Liver (tissue), 9 donors: Measurements from ENCODE around the gene SEMA3E. TPM values are rescaled to one million over a fixed set of nuclear protein-coding genes. Genes with fewer than 3 reads are reported as not detected.
A peak's percentile ranks its signal among the peaks of the same experiment; 100 is the strongest.

ENCODE experiments used
- DNase-seq: peaks from one replicate; pipeline ENCODE4 v3.0.0-alpha.2; 2017; ENCODE audit warnings: low spot score
- H3K27ac ChIP-seq, 2 donors: one replicate each; pipeline ENCODE4 v1.7.0; 2013; ENCODE audit warnings: inconsistent platforms in 2 of 2, low read length in 2 of 2, control low read depth in 1 of 2, low read depth in 1 of 2, mild to moderate bottlenecking in 1 of 2
- H3K27me3 ChIP-seq, 4 donors: one replicate each; pipeline versions ENCODE4 v1.6.1 to v1.7.0; 2013; ENCODE audit warnings: low read length in 3 of 4, inconsistent platforms in 1 of 4, mild to moderate bottlenecking in 1 of 4, moderate library complexity in 1 of 4; ENCODE audit not compliant: control insufficient read depth in 4 of 4, insufficient read depth in 4 of 4
- H3K36me3 ChIP-seq, 4 donors: one replicate each; pipeline versions ENCODE4 v1.6.1 to v1.7.0; 2013; ENCODE audit warnings: low read length in 3 of 4, mild to moderate bottlenecking in 3 of 4, low read depth in 1 of 4, moderate library complexity in 1 of 4; ENCODE audit not compliant: control insufficient read depth in 4 of 4, insufficient read depth in 3 of 4
- H3K4me1 ChIP-seq, 4 donors: one replicate each; pipeline versions ENCODE4 v1.6.1 to v1.7.0; 2013; ENCODE audit warnings: low read length in 3 of 4, mild to moderate bottlenecking in 3 of 4, moderate library complexity in 1 of 4; ENCODE audit not compliant: control insufficient read depth in 4 of 4, insufficient read depth in 4 of 4
- H3K4me3 ChIP-seq, 3 donors: one replicate each; pipeline versions ENCODE4 v1.6.1 to v1.7.0; 2013; ENCODE audit warnings: low read length in 3 of 3, control low read depth in 1 of 3, low read depth in 1 of 3, mild to moderate bottlenecking in 1 of 3
- H3K9ac ChIP-seq, 2 donors: one replicate each; pipeline ENCODE4 v1.7.0; 2013; ENCODE audit warnings: low read length in 2 of 2, mild to moderate bottlenecking in 2 of 2, moderate library complexity in 2 of 2, control low read depth in 1 of 2, low read depth in 1 of 2
- H3K9me3 ChIP-seq, 4 donors: one replicate each; pipeline versions ENCODE4 v1.6.1 to v1.7.0; 2013; ENCODE audit warnings: low read length in 3 of 4; ENCODE audit not compliant: control insufficient read depth in 4 of 4
- FOXA2 ChIP-seq: IDR thresholded peaks from 2 replicates; pipeline ENCODE4 v1.6.1; 2016; ENCODE audit warnings: antibody characterized with exemption
- HNF4G ChIP-seq: IDR thresholded peaks from 2 replicates; pipeline ENCODE4 v1.6.1; 2016; ENCODE audit warnings: antibody characterized with exemption
- NR2F2 ChIP-seq: IDR thresholded peaks from 2 replicates; pipeline ENCODE4 v1.6.1; 2016; ENCODE audit warnings: antibody characterized with exemption
- RAD21 ChIP-seq, 2 donors: IDR thresholded peaks; 2 replicates each; pipeline ENCODE4 v1.6.1; 2016; ENCODE audit warnings: antibody characterized with exemption in 2 of 2, mild to moderate bottlenecking in 2 of 2
- RXRA ChIP-seq, 2 donors: IDR thresholded peaks; 2 replicates each; pipeline ENCODE4 v1.6.1; 2017 to 2018; ENCODE audit warnings: antibody characterized with exemption in 2 of 2, mild to moderate bottlenecking in 1 of 2
- TAF1 ChIP-seq: conservative IDR thresholded peaks from 2 replicates; pipeline ENCODE4 v1.6.1; 2016; ENCODE audit warnings: antibody characterized with exemption, mild to moderate bottlenecking
- WGBS: extraction: QIAGEN DNeasy Blood & Tissue Kit; methylation state at CpG from one replicate; pipeline ENCODE4 v1.1.7; 2013; 5-methylcytosine and 5-hydroxymethylcytosine counted together
- polyA plus RNA-seq, 2 donors: library from polyadenylated mRNA; stranded (reverse) in 1 of 2; unstranded in 1 of 2; fragments of 200-250 nt in 1 of 2; fragments of >200 nt in 1 of 2; fragmentation: Nextera tagmentation in 1 of 2; extraction: Ambion mirVana in 1 of 2; gene quantifications; one replicate each; pipeline versions ENCODE4 v1.2.1 to v1.2.3, GENCODE V29; 2013 to 2015
- total RNA-seq, 2 donors: library from RNA; depleted of rRNA; stranded (reverse); fragments of >200 nt; gene quantifications; one replicate each; pipeline ENCODE4 v1.2.3, GENCODE V29; 2014
- TF ChIP-seq, protein P1 (sequence below): IDR thresholded peaks from 2 replicates; pipeline ENCODE4 v1.6.1; 2016; ENCODE audit warnings: antibody characterized with exemption
- TF ChIP-seq, protein P2 (sequence below): IDR thresholded peaks from 2 replicates; pipeline ENCODE4 v1.6.1; 2016; ENCODE audit warnings: antibody characterized with exemption, mild to moderate bottlenecking
- TF ChIP-seq, protein P3 (sequence below): fragments of 150-350 bp; IDR thresholded peaks from 2 replicates; pipeline ENCODE4 v1.5.1; 2017; ENCODE audit warnings: improper control_type of control experiment, low read depth, low read length; ENCODE audit not compliant: missing input control
- TF ChIP-seq, protein P4 (sequence below): IDR thresholded peaks from 2 replicates; pipeline ENCODE4 v1.6.1; 2016; ENCODE audit warnings: antibody characterized with exemption
- donor health status: healthy.
- donor health status: healthy.
- donor health status: healthy.
- donor health status: healthy.
- donor health status: healthy.

SEMA3E gene
- total RNA-seq, result under 1 TPM in 1 of 2 donors, not detected in 1; 0.59 TPM
- 1 to 10 TPM in 1 of 2 donors, under 1 TPM in 1; 0.20 to 1.2 TPM for polyA plus RNA-seq

DNA sequence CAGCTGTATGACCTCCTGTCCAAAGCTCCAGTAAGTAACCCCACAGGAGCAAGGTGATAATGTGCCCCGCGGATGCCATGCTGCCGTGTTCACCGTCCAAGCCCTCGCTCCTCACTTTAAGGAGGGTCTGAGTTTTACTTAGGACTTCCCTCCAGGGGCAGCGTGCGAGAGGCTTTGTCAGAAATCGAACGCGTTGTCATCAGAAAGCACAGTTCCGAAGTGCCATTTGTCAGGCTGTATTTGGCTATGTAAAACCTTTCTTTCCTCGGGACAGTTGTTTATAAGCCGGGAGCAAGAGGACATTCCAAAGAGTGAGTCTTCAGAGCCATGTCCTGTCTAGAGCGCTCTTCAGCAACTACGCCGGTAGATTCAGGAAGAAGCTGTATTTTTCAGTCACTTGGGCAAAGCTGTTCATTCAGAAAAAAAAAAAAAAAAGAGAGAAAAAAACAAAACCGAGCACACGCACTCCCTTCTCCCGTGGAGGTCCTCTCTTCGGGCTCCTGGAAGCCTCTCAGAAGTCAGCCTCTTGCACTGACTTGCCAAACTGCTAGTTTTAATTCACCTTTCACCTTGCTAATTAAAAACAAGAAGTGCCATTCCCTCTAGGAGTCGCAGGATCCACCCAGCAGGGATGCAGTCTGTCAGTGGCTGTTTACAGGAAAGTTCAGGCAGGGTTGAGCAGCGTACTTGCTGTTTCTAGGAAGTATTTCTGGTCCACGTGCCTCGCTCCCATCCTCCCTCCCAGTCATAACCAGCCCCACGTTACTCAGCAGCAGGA is at the start of gene SEMA3E:
Gene SEMA3E (minus strand): TSS at position 676 of the 778 bp plus-strand sequence.
- 2% methylated on average over 25 of the region's 25 CpGs for WGBS

More for the DNA sequence above, at the start of gene SEMA3E:
- TF ChIP-seq, protein P1, sequence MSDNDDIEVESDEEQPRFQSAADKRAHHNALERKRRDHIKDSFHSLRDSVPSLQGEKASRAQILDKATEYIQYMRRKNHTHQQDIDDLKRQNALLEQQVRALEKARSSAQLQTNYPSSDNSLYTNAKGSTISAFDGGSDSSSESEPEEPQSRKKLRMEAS, result no peak
- TF ChIP-seq RXRA (IDR thresholded peaks at IDR 0.05), result no peak
- TF ChIP-seq NR2F2, result no peak
- TF ChIP-seq, protein P2, sequence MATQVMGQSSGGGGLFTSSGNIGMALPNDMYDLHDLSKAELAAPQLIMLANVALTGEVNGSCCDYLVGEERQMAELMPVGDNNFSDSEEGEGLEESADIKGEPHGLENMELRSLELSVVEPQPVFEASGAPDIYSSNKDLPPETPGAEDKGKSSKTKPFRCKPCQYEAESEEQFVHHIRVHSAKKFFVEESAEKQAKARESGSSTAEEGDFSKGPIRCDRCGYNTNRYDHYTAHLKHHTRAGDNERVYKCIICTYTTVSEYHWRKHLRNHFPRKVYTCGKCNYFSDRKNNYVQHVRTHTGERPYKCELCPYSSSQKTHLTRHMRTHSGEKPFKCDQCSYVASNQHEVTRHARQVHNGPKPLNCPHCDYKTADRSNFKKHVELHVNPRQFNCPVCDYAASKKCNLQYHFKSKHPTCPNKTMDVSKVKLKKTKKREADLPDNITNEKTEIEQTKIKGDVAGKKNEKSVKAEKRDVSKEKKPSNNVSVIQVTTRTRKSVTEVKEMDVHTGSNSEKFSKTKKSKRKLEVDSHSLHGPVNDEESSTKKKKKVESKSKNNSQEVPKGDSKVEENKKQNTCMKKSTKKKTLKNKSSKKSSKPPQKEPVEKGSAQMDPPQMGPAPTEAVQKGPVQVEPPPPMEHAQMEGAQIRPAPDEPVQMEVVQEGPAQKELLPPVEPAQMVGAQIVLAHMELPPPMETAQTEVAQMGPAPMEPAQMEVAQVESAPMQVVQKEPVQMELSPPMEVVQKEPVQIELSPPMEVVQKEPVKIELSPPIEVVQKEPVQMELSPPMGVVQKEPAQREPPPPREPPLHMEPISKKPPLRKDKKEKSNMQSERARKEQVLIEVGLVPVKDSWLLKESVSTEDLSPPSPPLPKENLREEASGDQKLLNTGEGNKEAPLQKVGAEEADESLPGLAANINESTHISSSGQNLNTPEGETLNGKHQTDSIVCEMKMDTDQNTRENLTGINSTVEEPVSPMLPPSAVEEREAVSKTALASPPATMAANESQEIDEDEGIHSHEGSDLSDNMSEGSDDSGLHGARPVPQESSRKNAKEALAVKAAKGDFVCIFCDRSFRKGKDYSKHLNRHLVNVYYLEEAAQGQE, result no peak
- TF ChIP-seq, protein P3, sequence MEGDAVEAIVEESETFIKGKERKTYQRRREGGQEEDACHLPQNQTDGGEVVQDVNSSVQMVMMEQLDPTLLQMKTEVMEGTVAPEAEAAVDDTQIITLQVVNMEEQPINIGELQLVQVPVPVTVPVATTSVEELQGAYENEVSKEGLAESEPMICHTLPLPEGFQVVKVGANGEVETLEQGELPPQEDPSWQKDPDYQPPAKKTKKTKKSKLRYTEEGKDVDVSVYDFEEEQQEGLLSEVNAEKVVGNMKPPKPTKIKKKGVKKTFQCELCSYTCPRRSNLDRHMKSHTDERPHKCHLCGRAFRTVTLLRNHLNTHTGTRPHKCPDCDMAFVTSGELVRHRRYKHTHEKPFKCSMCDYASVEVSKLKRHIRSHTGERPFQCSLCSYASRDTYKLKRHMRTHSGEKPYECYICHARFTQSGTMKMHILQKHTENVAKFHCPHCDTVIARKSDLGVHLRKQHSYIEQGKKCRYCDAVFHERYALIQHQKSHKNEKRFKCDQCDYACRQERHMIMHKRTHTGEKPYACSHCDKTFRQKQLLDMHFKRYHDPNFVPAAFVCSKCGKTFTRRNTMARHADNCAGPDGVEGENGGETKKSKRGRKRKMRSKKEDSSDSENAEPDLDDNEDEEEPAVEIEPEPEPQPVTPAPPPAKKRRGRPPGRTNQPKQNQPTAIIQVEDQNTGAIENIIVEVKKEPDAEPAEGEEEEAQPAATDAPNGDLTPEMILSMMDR, result no peak
- TF ChIP-seq RAD21 (IDR thresholded peaks at IDR 0.05), result no peak
- TF ChIP-seq HNF4G, result no peak
- TF ChIP-seq, protein P4, sequence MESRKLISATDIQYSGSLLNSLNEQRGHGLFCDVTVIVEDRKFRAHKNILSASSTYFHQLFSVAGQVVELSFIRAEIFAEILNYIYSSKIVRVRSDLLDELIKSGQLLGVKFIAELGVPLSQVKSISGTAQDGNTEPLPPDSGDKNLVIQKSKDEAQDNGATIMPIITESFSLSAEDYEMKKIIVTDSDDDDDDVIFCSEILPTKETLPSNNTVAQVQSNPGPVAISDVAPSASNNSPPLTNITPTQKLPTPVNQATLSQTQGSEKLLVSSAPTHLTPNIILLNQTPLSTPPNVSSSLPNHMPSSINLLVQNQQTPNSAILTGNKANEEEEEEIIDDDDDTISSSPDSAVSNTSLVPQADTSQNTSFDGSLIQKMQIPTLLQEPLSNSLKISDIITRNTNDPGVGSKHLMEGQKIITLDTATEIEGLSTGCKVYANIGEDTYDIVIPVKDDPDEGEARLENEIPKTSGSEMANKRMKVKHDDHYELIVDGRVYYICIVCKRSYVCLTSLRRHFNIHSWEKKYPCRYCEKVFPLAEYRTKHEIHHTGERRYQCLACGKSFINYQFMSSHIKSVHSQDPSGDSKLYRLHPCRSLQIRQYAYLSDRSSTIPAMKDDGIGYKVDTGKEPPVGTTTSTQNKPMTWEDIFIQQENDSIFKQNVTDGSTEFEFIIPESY, result no peak
- TF ChIP-seq FOXA2, result no peak
- no peak for TF ChIP-seq TAF1
- peak within 1 kb of the TSS in 1 of 3 donors; percentile 13 for H3K4me3 ChIP-seq
- H3K4me1 ChIP-seq, result no peaks in the 10 kb centered on the region
- peaks cover 0 to 16% (median 2%) of the 10 kb centered on the region in 4 donors for H3K27me3 ChIP-seq
- no peak for DNase-seq
- H3K27ac ChIP-seq, result no peak within 1 kb of the TSS
- H3K9ac ChIP-seq, result no peak within 1 kb of the TSS
- no peaks in the 10 kb centered on the region for H3K9me3 ChIP-seq
- no peaks in the 10 kb centered on the region for H3K36me3 ChIP-seq
